KMS-11 (cell line): ENCODE measurements around the gene CCRL2.

ENCODE experiments used
- H2AFZ ChIP-seq: fragments of 200-600 bp; sonication (generic); 2 replicates; pipeline ENCODE4 v1.6.1; 2016; ENCODE audit warnings: antibody characterized with exemption, mixed run types, low read depth
- H3K27ac ChIP-seq: fragments of 200-600 bp; sonication (generic); 2 replicates; pipeline ENCODE4 v1.6.1; 2016; ENCODE audit warnings: mild to moderate bottlenecking, mixed run types
- H3K27me3 ChIP-seq: fragments of 200-600 bp; sonication (generic); 2 replicates; pipeline ENCODE4 v1.6.1; 2017; ENCODE audit warnings: mild to moderate bottlenecking, low read depth, mixed run types, moderate library complexity; ENCODE audit not compliant: insufficient read depth
- H3K36me3 ChIP-seq: fragments of 200-600 bp; sonication (generic); 2 replicates; pipeline ENCODE4 v1.6.1; 2017; ENCODE audit warnings: mild to moderate bottlenecking, mixed run types; ENCODE audit not compliant: insufficient read depth
- H3K4me1 ChIP-seq: fragments of 200-600 bp; sonication (generic); 2 replicates; pipeline ENCODE4 v1.6.1; 2016; ENCODE audit warnings: mild to moderate bottlenecking, low read depth, mixed run types; ENCODE audit not compliant: poor library complexity, severe bottlenecking
- H3K4me2 ChIP-seq: fragments of 200-600 bp; sonication (generic); 2 replicates; pipeline ENCODE4 v1.7.0; 2016; ENCODE audit warnings: mild to moderate bottlenecking, mixed run types
- H3K4me3 ChIP-seq: fragments of 200-600 bp; sonication (generic); IDR thresholded peaks from 2 replicates; pipeline ENCODE4 v1.6.1; 2017; ENCODE audit warnings: low read depth, low read length, mixed read lengths; ENCODE audit not compliant: insufficient read depth
- H3K79me2 ChIP-seq: fragments of 200-600 bp; sonication (generic); 2 replicates; pipeline ENCODE4 v1.6.1; 2016; ENCODE audit warnings: low read depth, mixed run types; ENCODE audit not compliant: insufficient read depth
- H3K9ac ChIP-seq: fragments of 200-600 bp; sonication (generic); 2 replicates; pipeline ENCODE4 v1.6.1; 2016; ENCODE audit warnings: mild to moderate bottlenecking, mixed run types
- H4K20me1 ChIP-seq: fragments of 200-600 bp; sonication (generic); 2 replicates; pipeline ENCODE4 v1.6.1; 2016; ENCODE audit warnings: mild to moderate bottlenecking, mixed run types; ENCODE audit not compliant: insufficient read depth
- CTCF ChIP-seq: fragments of 200-600 bp; sonication (generic); conservative IDR thresholded peaks from 2 replicates; pipeline ENCODE4 v1.6.1; 2017; ENCODE audit warnings: low read depth, mild to moderate bottlenecking, antibody characterized with exemption, low read length, moderate library complexity, mixed read lengths

Gene CCRL2

DNA sequence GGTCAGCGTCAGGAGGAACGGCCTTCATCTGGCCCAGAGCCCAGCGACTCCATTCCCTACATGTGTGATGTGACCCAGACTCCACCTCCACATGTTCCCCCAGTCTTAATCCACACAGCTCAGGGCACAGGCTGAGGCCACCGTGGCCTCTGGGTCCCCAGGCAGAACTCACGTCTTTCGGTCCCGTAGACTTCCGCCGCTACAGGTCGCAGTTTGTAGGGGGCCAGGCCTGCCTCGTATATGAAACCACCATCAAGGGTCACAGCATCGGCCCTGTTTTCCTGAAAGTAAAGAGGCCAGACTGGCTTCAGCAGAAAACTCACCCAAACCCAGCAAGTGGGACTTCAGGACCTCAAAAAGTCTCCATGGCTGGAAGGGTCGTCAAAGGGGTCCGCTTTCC, 49.1 kb downstream of the CCRL2 start:
- no peaks in the 10 kb centered on the region for H3K36me3 ChIP-seq
- no peaks in the 10 kb centered on the region for H4K20me1 ChIP-seq
- H3K27me3 ChIP-seq: no peaks in the 10 kb centered on the region
- no peak overlapping the region for H3K4me3 ChIP-seq
- H3K9ac ChIP-seq: no peak overlapping the region
- no peak overlapping the region for H2AFZ ChIP-seq
- no peak overlapping the region for H3K27ac ChIP-seq
- no peaks in the 10 kb centered on the region for H3K4me1 ChIP-seq
- H3K4me2 ChIP-seq: no peak overlapping the region
- no peak for TF ChIP-seq CTCF
- H3K79me2 ChIP-seq: no peaks in the 10 kb centered on the region
